ENCODE results near the gene MAEA.

DNA sequence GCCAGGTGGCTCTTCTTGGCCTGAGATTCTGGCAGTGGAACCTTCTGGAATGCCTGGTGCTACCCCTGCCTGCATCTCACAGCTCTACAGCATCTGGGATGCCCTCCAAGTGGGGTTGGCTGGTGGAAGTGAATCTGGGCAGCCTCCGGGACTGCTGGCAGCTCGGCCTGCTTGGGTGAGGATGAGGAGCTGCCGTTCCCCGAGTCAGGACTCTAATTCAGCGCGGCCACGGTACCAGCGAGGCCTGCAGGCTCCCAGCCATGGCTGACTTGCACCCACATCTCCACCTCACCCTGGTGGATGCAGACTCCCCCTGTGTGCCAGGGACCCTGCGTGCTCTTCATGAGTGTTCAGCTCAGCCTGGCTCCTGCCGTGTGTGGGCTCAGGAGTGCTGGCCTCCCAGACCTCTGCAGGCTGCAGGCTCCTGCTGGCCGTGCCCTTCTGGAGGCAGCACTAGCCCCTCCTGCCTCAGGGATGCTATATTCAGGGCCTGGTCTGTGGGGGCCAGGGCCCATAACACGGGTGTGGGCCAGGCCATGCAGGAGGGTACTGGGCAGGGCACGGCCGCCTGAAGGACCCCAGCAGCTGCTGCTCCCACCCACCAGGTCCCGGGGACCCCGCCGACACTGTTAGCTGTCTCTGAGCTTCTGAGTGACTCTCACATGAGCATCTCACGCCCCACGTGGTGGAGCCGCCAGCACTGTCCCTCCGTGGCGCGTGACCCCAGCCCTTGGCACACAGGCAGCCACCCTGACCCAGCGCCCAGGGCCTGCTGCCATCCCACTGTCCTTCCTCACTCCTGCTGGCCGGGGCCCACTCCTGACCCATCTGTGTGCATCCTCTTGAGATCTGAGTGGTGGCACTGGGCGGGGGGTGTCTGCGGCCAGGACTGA lies 67.9 kb downstream of the MAEA start:
- TF ChIP-seq, protein P1, sequence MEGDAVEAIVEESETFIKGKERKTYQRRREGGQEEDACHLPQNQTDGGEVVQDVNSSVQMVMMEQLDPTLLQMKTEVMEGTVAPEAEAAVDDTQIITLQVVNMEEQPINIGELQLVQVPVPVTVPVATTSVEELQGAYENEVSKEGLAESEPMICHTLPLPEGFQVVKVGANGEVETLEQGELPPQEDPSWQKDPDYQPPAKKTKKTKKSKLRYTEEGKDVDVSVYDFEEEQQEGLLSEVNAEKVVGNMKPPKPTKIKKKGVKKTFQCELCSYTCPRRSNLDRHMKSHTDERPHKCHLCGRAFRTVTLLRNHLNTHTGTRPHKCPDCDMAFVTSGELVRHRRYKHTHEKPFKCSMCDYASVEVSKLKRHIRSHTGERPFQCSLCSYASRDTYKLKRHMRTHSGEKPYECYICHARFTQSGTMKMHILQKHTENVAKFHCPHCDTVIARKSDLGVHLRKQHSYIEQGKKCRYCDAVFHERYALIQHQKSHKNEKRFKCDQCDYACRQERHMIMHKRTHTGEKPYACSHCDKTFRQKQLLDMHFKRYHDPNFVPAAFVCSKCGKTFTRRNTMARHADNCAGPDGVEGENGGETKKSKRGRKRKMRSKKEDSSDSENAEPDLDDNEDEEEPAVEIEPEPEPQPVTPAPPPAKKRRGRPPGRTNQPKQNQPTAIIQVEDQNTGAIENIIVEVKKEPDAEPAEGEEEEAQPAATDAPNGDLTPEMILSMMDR (IDR thresholded peaks at IDR 0.05) = no peak
- TF ChIP-seq EZH2phosphoT487 (IDR thresholded peaks at IDR 0.05) = no peak
